Measurements from ENCODE around the gene CEACAM3.

- TF ChIP-seq TAF1 (IDR thresholded peaks at IDR 0.05; ENCODE audit: low read depth) (no peak), FOXM1 (IDR thresholded peaks at IDR 0.05; ENCODE audit: borderline replicate concordance, low read depth) (no peak), YY1 (IDR thresholded peaks at IDR 0.05; ENCODE audit: low read depth) (no peak), EP300 (IDR thresholded peaks at IDR 0.05; ENCODE audit: borderline replicate concordance) (no peak), TEAD4 (IDR thresholded peaks at IDR 0.05) (no peak), ZBTB7A (IDR thresholded peaks at IDR 0.05; ENCODE audit: low read depth) (no peak), RAD21 (IDR thresholded peaks at IDR 0.05; ENCODE audit: low read depth) (no peak)
Observed at GRCh38 chr19:41811981-41812380, 15.6 kb downstream of the CEACAM3 start.

Data from Ishikawa (cell line).